CD4-positive, alpha-beta T cell treated with Interleukin-17A for 4 hours (primary cell): ENCODE measurements around the gene TDRD7.
A peak's percentile ranks its signal among the peaks of the same experiment; 100 is the strongest.
"Not testable (repeated sequence)": the region's sequence is repeated elsewhere in the genome, so short reads cannot be mapped to it uniquely, and the experiment has no call there.

ENCODE experiments used
- DNase-seq: peaks from one replicate; pipeline ENCODE4 v3.0.0-alpha.2; 2020; ENCODE audit warnings: mixed read lengths

Gene TDRD7

GRCh38 chr9:97427885-97428284, 16.0 kb downstream of the TDRD7 start:
- no peak for DNase-seq

DNA sequence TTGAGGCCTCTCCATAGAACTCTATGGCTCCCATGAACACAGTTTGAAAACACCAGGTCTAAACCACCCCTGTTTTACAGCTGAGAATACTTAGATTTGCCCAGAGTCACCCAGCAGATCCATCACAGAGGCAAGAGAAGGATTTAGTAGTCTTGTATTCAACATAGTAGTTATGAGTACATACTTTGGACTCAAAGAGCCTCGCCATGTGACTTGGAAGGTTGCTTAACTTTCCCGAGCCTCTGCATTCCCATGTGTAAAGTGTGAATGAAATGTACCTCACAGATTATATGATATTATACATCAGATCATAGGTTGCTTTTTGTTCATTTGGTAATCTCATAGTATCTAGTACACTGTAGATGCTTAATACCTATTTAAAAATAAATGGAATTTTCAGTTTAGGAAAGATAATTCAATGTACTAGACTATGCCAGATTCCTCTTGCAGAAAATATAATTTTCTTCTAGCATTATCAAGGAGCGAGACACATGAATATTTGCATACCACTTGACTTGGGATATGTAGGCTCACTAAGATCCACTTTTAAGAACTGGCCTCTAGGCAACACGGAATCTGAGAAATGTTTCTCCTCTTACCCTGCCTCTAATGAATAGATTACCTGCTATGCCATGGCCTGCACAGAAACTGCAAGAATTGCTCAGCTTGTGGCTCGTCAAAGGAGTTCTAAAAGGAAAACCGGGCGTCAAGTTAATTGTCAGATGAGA, 18.6 kb downstream of the TDRD7 start:
- no peak for DNase-seq

- DNase-seq = no peak
Observed at GRCh38 chr9:97431044-97431441, 19.1 kb downstream of the TDRD7 start.

GRCh38 chr9:97431549-97432143, 19.8 kb downstream of the TDRD7 start:
- DNase-seq = no peak

GRCh38 chr9:97437051-97437600, 25.2 kb downstream of the TDRD7 start:
- DNase-seq = no peak

DNA sequence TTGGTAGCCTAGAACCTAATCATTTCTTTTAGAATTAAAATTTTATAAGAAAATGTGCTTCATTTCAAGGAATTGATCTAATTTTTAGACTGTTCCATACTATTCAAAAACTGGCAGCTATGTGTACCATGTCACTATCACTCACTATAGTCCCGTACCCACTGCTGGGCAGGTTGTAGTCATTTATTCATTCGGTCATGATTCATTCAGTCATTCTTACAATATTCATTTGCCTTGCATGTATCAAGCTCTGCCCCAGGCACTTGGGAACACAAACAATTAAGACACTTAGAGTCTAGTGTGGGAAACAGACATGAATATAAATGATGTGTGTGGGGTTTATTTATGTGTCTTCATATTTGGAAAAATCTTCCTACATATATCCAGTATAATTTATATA, 26.4 kb downstream of the TDRD7 start:
- no peak for DNase-seq

DNA sequence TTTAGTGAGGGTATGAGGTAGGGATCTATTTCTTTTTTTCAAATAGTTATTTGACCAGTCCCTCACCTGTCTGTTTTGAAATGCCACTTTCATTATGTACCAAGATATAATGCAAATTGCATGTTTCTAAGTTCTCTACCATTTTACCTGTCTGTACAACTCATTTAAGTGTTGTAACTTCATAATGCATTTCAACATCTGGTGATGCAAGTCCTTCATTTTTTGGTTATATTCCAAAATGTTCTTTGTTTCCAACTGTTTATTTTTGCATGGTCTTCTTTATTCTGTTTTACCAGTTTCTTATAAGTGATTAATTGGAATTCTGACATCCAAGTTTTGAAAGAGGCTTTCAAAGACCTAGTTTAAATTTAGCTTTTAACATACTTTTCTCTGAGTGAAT, 26.8 kb downstream of the TDRD7 start:
- DNase-seq = no peak

GRCh38 chr9:97440160-97440559, 28.3 kb downstream of the TDRD7 start:
- DNase-seq = no peak

- DNase-seq = no peak
Observed at GRCh38 chr9:97441729-97442128, 29.8 kb downstream of the TDRD7 start.

DNA sequence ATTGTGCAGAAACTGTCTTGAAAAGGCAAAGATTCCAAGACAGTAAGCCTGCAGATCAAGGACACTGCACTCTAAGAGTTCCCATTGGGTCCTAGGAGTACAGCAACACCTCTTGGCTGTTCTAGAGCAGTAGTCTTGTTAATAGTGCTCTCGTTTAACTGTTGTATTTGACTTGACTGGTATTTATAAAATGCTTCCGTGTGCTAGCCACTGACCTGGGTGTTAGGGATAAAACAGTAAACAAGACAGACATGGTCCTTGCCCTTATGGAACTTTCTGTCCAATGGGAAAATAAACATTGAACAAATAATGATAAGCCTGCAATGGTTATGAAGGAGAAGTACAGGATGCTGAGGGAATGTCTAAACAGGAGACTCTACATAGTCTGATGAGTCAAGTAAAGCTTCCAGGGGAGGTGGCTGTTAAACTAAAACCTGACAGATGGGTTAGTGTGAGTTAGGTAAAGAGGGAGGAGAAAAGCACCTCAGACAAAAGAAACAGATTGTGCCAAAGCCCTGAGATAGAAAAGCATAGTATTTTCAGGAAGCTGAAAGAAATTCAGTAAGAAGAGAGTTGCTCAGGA, 33.3 kb downstream of the TDRD7 start:
- no peak for DNase-seq

DNA sequence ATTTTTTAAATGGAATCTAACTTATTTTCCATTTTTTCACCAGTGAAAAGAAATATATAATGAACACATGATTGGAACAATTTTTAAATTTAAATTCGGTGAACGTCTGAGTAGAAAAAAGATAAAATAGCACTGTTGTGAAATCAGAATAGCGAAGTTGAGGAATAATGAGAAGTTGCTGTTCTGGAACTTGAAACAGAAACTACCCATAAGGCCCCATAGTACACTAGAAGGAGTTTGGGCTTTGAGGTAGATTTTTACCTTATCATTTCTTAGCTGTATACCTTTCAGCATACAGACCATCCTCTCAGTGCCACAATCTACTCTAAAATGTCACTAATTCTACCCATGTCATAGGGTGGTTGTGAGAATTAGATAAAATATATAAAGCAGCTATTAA, 35.1 kb downstream of the TDRD7 start:
- no peak for DNase-seq

- not testable (repeated sequence) for DNase-seq
Observed at GRCh38 chr9:97453573-97453972, 41.7 kb downstream of the TDRD7 start.

- DNase-seq = not testable (repeated sequence)
Observed at GRCh38 chr9:97456841-97457240, 44.9 kb downstream of the TDRD7 start.

DNA sequence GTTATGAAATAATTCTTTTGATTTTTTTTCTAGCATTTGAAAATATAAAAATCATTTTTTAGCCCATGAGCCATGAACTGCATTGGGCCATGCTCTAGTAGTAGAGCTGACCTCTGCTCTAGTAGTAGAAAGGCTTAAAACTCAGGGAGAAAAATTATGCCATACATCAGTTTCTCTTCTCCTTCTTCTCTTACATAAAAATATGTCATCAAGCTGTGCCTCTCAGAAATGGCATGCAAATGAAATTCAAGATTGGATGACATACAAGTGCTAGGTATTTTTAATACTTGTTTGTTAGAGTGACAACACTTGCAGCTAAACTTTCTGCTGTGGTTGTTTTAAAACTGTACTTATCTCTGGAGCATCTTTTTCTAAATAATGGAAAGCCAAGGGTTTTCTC, 47.4 kb downstream of the TDRD7 start:
- DNase-seq = no peak

DNA sequence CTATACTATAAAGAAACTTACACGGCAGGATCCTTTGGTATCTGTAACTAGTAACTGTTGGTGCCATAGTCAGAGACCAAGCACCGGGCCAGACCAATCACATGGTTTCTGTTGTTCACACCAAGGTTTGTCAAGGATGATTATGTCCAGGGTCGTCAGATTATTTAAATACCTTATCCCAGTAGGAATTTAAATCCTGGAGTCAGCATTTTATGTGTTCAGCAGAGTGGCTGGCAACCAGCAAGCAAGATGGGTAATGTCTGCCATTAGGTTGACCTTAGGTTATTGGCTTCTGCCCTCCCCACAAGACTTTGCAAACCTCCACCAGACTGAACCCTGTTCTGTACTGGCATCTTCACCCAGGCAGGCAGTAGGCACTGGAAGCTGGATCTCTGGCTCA, 50.3 kb downstream of the TDRD7 start:
- no peak for DNase-seq

GRCh38 chr9:97462914-97463313, 51.0 kb downstream of the TDRD7 start:
- no peak for DNase-seq

DNA sequence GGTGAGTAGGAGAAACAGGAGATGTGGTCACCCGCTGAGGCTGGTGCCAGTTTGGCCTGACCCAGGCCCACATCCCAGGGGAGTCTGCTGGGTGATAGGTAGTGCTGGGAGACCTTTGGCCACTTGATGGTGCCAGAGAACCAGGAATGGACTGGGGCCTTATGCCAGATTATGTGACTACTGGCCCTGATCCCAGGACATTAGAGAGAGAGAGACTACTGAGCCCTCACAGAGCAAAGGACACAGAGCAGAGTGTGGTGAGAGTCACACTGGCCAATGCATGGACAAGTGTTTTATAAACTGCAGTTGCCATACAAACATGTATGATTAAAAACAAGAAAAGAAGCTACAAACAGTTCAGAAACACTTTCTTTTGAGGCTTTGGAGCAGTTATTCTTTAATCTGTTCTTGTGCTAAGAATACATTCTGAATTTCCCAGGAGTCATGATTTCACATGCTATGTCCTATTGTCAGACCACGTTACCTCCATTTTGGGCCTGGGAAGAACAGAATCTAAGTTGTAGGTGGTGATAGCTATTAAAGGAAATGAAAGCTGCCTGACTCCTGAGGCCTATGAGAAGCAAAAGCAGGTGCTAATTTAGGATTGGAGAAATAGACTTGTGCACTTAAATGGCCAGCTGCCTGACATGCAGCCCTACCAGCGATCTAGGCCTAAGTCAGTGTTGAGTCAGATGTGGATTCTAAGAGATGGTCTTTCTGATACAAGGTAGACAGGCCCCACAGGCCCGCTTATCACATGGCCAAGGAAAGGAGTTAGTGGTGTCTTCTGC, 57.0 kb downstream of the TDRD7 start:
- peak; percentile 41 for DNase-seq

GRCh38 chr9:97470076-97470475, 58.2 kb downstream of the TDRD7 start:
- DNase-seq = no peak

DNA sequence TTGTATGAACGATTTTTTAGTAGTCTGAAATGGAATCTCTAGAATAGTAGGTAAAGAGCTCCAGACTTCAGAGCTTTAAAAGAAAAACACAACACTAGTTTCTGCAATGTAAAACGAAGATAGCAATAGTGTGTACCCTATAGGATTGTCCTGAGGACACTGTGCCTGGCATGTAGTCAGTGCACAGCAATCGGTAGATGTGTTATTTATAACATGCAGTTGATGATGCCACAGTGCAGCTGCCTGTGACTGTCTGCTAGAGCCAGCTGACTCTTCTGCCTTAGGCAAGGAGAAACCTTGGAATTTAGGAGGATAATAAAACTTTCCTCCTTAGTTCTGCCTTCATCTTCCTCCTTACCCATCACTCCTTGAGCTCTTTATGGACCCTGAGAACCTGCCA, 61.8 kb downstream of the TDRD7 start:
- DNase-seq = no peak

GRCh38 chr9:97474372-97474925, 62.6 kb downstream of the TDRD7 start:
- no peak for DNase-seq

DNA sequence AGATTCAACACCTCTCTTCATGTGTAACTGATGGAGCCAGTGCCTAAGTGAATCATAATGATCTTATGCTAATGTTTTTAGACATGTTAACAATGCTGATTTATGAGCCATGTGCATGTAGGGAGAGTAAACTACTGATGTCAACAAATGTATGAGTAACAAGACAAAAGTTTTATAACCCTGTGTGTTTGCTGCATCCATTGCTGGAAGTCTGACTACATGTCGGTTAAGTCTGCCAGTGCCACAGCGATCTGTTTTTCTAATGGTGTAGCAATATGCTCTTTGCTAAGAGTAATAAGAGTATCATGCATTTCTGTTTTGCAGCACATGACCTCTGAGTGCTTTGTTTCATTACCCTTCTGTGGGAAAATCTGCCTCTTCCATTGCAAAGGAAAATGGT, 63.2 kb downstream of the TDRD7 start:
- no peak for DNase-seq

DNA sequence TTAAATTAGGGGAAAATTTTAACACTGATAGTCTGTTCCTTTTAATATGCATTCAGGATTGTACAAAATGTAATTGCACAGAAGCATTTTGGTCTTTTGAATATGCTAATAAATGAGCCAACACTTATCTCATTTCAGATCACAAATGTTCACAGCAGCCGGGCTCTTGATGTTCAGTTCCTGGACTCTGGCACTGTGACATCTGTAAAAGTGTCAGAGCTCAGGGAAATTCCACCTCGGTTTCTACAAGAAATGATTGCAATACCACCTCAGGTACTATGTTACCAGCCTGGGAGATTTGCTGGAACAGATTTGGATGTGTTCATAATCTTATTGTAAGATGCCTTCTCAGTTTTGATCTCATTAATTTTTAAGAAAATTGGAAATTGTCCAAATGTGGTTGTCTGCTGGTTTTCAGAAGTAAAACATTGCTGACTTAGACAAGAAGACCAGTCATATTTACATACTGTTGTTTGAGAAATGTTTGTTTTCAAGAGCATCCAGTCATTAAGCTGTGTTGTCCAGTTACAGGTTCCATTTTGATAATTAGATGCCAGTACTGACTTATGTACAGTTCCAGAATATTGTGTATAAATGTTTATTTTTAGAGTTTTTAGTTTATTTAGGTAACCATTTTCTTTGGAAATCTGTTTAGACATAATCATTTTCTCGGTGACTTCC, 66.5 kb downstream of the TDRD7 start:
- DNase-seq = no peak
